Keratinocyte (primary cell): Measurements from ENCODE around the gene CERS1. TPM values are rescaled to one million over a fixed set of nuclear protein-coding genes. Genes with fewer than 3 reads are reported as not detected.

Experiments used
- DNase-seq: peaks from one replicate; pipeline ENCODE4 v3.0.0-alpha.2; 2011; ENCODE audit warnings: low read depth, missing footprints, low spot score
- FAIRE-seq: peaks from 2 replicates; lab custom pipeline; 2011; peaks lifted over from hg19 to GRCh38; lab: Jason Lieb, UNC
- H2AFZ ChIP-seq: 2 replicates; pipeline ENCODE4 v1.6.0; 2012; ENCODE audit warnings: low read length, control low read depth, inconsistent platforms; ENCODE audit not compliant: control insufficient read depth
- H3K27ac ChIP-seq: 2 replicates; pipeline ENCODE4 v1.5.1; 2011; ENCODE audit warnings: low read length; ENCODE audit not compliant: control insufficient read depth, insufficient read depth
- H3K27me3 ChIP-seq: 3 replicates; pipeline ENCODE4 v1.6.0; 2011; ENCODE audit warnings: low read length; ENCODE audit not compliant: control insufficient read depth, insufficient read depth; ENCODE audit errors: extremely low read depth
- H3K36me3 ChIP-seq, 2 experiments: 2 replicates in 1 of 2; 3 replicates in 1 of 2; pipeline ENCODE4 v1.5.1; 2011; ENCODE audit warnings: low read length in 2 of 2, mild to moderate bottlenecking in 1 of 2; ENCODE audit not compliant: control insufficient read depth in 2 of 2, insufficient read depth in 2 of 2; ENCODE audit errors: extremely low read depth in 1 of 2
- H3K4me1 ChIP-seq: 3 replicates; pipeline ENCODE4 v1.5.1; 2011; ENCODE audit warnings: low read length; ENCODE audit not compliant: control insufficient read depth, insufficient read depth; ENCODE audit errors: extremely low read depth
- H3K4me2 ChIP-seq: 3 replicates; pipeline ENCODE4 v1.6.0; 2011; ENCODE audit warnings: low read depth, low read length; ENCODE audit not compliant: control insufficient read depth, insufficient read depth; ENCODE audit errors: extremely low read depth
- H3K4me3 ChIP-seq, 3 experiments: fragments of 200-600 bp in 1 of 3; sonication (generic) in 1 of 3; 2 replicates in 2 of 3; 3 replicates in 1 of 3; pipeline ENCODE4 v1.5.1; 2011 to 2016; ENCODE audit warnings: low read length in 3 of 3, mild to moderate bottlenecking in 3 of 3, control low read depth in 2 of 3, inconsistent platforms in 1 of 3, low read depth in 1 of 3, mixed read lengths in 1 of 3, mixed run types in 1 of 3, moderate library complexity in 1 of 3; ENCODE audit not compliant: control insufficient read depth in 2 of 3, insufficient read depth in 2 of 3; ENCODE audit errors: extremely low read depth in 1 of 3
- H3K79me2 ChIP-seq: 2 replicates; pipeline ENCODE4 v1.6.0; 2012; ENCODE audit warnings: low read length; ENCODE audit not compliant: control insufficient read depth, insufficient read depth
- H3K9ac ChIP-seq: 3 replicates; pipeline ENCODE4 v1.6.0; 2011; ENCODE audit warnings: low read length; ENCODE audit not compliant: control insufficient read depth, insufficient read depth; ENCODE audit errors: extremely low read depth
- H3K9me1 ChIP-seq: 3 replicates; pipeline ENCODE4 v1.6.0; 2011; ENCODE audit warnings: low read length; ENCODE audit not compliant: control insufficient read depth, insufficient read depth; ENCODE audit errors: extremely low read depth
- H3K9me3 ChIP-seq: 2 replicates; pipeline ENCODE4 v1.5.1; 2012; ENCODE audit warnings: low read depth, low read length; ENCODE audit not compliant: control insufficient read depth
- H4K20me1 ChIP-seq: 3 replicates; pipeline ENCODE4 v1.6.0; 2011; ENCODE audit warnings: low read length; ENCODE audit not compliant: control insufficient read depth, insufficient read depth; ENCODE audit errors: extremely low read depth
- CTCF ChIP-seq, 3 experiments: IDR thresholded peaks in 1 of 3; conservative IDR thresholded peaks in 1 of 3; optimal IDR thresholded peaks in 1 of 3; 2 replicates in 2 of 3; 3 replicates in 1 of 3; pipeline versions ENCODE3 to v1.5.1; 2011; ENCODE audit warnings: low read length in 3 of 3, mild to moderate bottlenecking in 3 of 3, moderate library complexity in 2 of 3, control low read depth in 1 of 3, inconsistent platforms in 1 of 3; ENCODE audit not compliant: insufficient read depth in 2 of 3; ENCODE audit errors: extremely low read depth in 1 of 3
- EZH2 ChIP-seq: IDR thresholded peaks from one replicate; pipeline ENCODE4 v1.6.1; 2012; ENCODE audit warnings: inconsistent platforms, mild to moderate bottlenecking, low read length, moderate library complexity
- dilution Hi-C: fragments of 300-500 bp; cut with MboI; formaldehyde crosslinking; loops from one replicate; pipeline ENCODE4 v1.7.0; 2020; ENCODE audit warnings: low sequenced_read_pairs; ENCODE audit not compliant: extremely low pct_ligation_motif_present
- polyA plus RNA-seq, 5 experiments: library from polyadenylated mRNA; depleted of rRNA in 3 of 5; stranded (reverse) in 3 of 5; stranded (forward) in 1 of 5; unstranded in 1 of 5; fragments of >200 nt; gene quantifications; 1 replicate in 1 of 5; 2 replicates in 3 of 5; 3 replicates in 1 of 5; pipeline versions ENCODE4 v1.2.1 to v1.2.3, GENCODE V29; 2011 to 2012; ENCODE audit warnings: missing spikeins in 2 of 5, low read depth in 1 of 5, low replicate concordance in 1 of 5

CERS1 gene
- polyA plus RNA-seq, 1 donor (not counting 4 experiments of a cell fraction or from before 2014, with no cell fraction given): 0.09 TPM

- no peak overlapping the region for H3K27ac ChIP-seq
- peaks cover 44 to 74% of the 10 kb centered on the region in 2 experiments for H3K36me3 ChIP-seq
- no peak overlapping the region for H2AFZ ChIP-seq
- H3K27me3 ChIP-seq: no peaks in the 10 kb centered on the region
- H3K9me3 ChIP-seq: no peaks in the 10 kb centered on the region
- peaks cover 2% of the 10 kb centered on the region for H3K9me1 ChIP-seq
- peaks cover 29% of the 10 kb centered on the region for H4K20me1 ChIP-seq
- peaks cover 32% of the 10 kb centered on the region for H3K4me1 ChIP-seq
- no peak overlapping the region for H3K9ac ChIP-seq
- no peak overlapping the region for H3K4me2 ChIP-seq
- DNase-seq: no peak
- TF ChIP-seq CTCF (optimal IDR thresholded peaks at IDR 0.05 in 1 of 3, IDR thresholded peaks at IDR 0.05 in 1 of 3, conservative IDR thresholded peaks at IDR 0.05 in 1 of 3; ENCODE audit: extremely low read depth in 1 of 3, insufficient read depth in 2 of 3, low read length in 3 of 3) (no peak), EZH2 (no peak)
- dilution Hi-C loops: no loop called here
- H3K79me2 ChIP-seq: peaks cover 50% of the 10 kb centered on the region
- no peak for FAIRE-seq
- H3K4me3 ChIP-seq: no peak overlapping the region
Measured at GRCh38 chr19:18852648-18853047, 43.3 kb downstream of the CERS1 start.

- dilution Hi-C loops: no loop called here
- peaks cover 58% of the 10 kb centered on the region for H3K79me2 ChIP-seq
Measured at GRCh38 chr19:18851673-18852325, 44.2 kb downstream of the CERS1 start.

More at GRCh38 chr19:18851673-18852325, 44.2 kb downstream of the CERS1 start:
- Histone ChIP-seq H3K36me3 (peaks cover 40 to 68% of the 10 kb centered on the region in 2 experiments), H4K20me1 (peaks cover 32% of the 10 kb centered on the region), H3K4me3 (no peak overlapping the region), H3K9me3 (no peaks in the 10 kb centered on the region), H3K27ac (no peak overlapping the region), H2AFZ (no peak overlapping the region), H3K9me1 (peaks cover 2% of the 10 kb centered on the region), H3K4me1 (peaks cover 34% of the 10 kb centered on the region), H3K4me2 (no peak overlapping the region), H3K27me3 (no peaks in the 10 kb centered on the region), H3K9ac (no peak overlapping the region)
- TF ChIP-seq CTCF (optimal IDR thresholded peaks at IDR 0.05 in 1 of 3, IDR thresholded peaks at IDR 0.05 in 1 of 3, conservative IDR thresholded peaks at IDR 0.05 in 1 of 3; ENCODE audit: extremely low read depth in 1 of 3, insufficient read depth in 2 of 3, low read length in 3 of 3): no peak
- no peak for TF ChIP-seq EZH2
- FAIRE-seq: no peak
- DNase-seq: no peak
